Heart right ventricle (tissue), 16 donors: Measurements from ENCODE around the gene CDO1. TPM values are rescaled to one million over a fixed set of nuclear protein-coding genes. Genes with fewer than 3 reads are reported as not detected.
A peak's percentile ranks its signal among the peaks of the same experiment; 100 is the strongest.

ENCODE experiments used
- ATAC-seq, 8 donors: fragments of 200-7000 bp; cut with Tn5 transposase; one replicate each; pipeline ENCODE4 v1.9.1; 2020; ENCODE audit warnings: mild to moderate bottlenecking in 8 of 8, moderate library complexity in 8 of 8, moderate number of reproducible peaks in 1 of 8
- DNase-seq, 2 donors: peaks; one replicate each; pipeline ENCODE4 v3.0.0-alpha.2; 2020
- H3K27ac ChIP-seq, 10 donors: fragments of 200-600 bp; sonication (generic) in 2 of 10; one replicate each; pipeline versions ENCODE4 v1.5.0 to v1.8.0; 2020 to 2022; ENCODE audit warnings: mild to moderate bottlenecking in 3 of 10
- H3K27me3 ChIP-seq, 7 donors: fragments of 200-600 bp; one replicate each; pipeline ENCODE4 v1.8.0; 2021 to 2022; ENCODE audit warnings: mild to moderate bottlenecking in 2 of 7
- H3K36me3 ChIP-seq, 9 donors: fragments of 200-600 bp; sonication (generic) in 1 of 9; one replicate each; pipeline versions ENCODE4 v1.5.0 to v1.8.0; 2020 to 2022; ENCODE audit warnings: mild to moderate bottlenecking in 2 of 9
- H3K4me1 ChIP-seq, 9 donors: fragments of 200-600 bp; sonication (generic) in 1 of 9; one replicate each; pipeline versions ENCODE4 v1.5.0 to v1.8.0; 2020 to 2022; ENCODE audit warnings: mild to moderate bottlenecking in 4 of 9
- H3K4me3 ChIP-seq, 10 donors: fragments of 200-600 bp; sonication (generic) in 2 of 10; one replicate each; pipeline versions ENCODE4 v1.5.0 to v1.8.0; 2020 to 2022; ENCODE audit warnings: mild to moderate bottlenecking in 7 of 10, moderate library complexity in 2 of 10
- H3K9me3 ChIP-seq, 11 donors: fragments of 200-600 bp in 10 of 11; sonication (generic) in 2 of 11; one replicate each; pipeline versions ENCODE4 v1.5.0 to v1.8.0; 2013 to 2022; ENCODE audit warnings: mild to moderate bottlenecking in 2 of 11, control low read depth in 1 of 11, moderate library complexity in 1 of 11
- WGBS, 2 donors: extraction: QIAGEN DNeasy Blood & Tissue Kit; methylation state at CpG; one replicate each; pipeline ENCODE4 v1.1.7; 2013; ENCODE audit warnings: inconsistent platforms in 1 of 2; 5-methylcytosine and 5-hydroxymethylcytosine counted together
- intact Hi-C, 10 donors: fragments of 100-400 bp; cut with DNase I; formaldehyde crosslinking; loops; one replicate each; pipeline versions ENCODE4 v1.11.1 to v1.14.2; 2022
- polyA plus RNA-seq, 2 donors: library from polyadenylated mRNA; stranded (reverse); fragments of 200-250 nt; gene quantifications; one replicate each; pipeline ENCODE4 v1.2.3, GENCODE V29; 2013
- total RNA-seq, 10 donors: library from RNA; stranded (reverse); fragmentation: NEBNext Ultra II Directional in 3 of 10; extraction: Animal tissue kit (Norgen Biotek cat#: 25700) in 3 of 10; gene quantifications; one replicate each; pipeline versions ENCODE4 v1.2.1 to v1.2.4, GENCODE V29; 2021 to 2023
- TF ChIP-seq, protein P1 (sequence below), 9 donors: fragments of 200-600 bp; sonication (generic) in 2 of 9; IDR thresholded peaks; one replicate each; pipeline versions ENCODE4 v1.5.0 to v1.8.0; 2021 to 2022; ENCODE audit warnings: antibody characterized with exemption in 9 of 9, mild to moderate bottlenecking in 5 of 9, moderate library complexity in 1 of 9
- donor health status: Arrhythmogenic right ventricular cardiomyopathy.
- donor health status: ischemic (EF 13 %, LVEDD 7.1; RV severe dilation, severe dysfunction).
- donor health status: healthy with polysubstance abuse.
- donor health status: DM: no; HTN: yes; CAD: no.
- donor health status: DM: no; HTN: no; CAD: no.
- donor health status: ischemic (EF 25% LVEDD 6.9; RV normal size, moderate dysfunction).
- donor health status: ischemic (EF 25% LVEDD 5.7; RV mildly dilated, moderate dysfunction).
- donor health status: healthy.
- donor health status: DM: yes; HTN: yes; CAD: no.
- donor health status: Ischemic cardiomyopathy.
- donor health status: ischemic (EF 35%, LVEDD 5.7; RV mildly dilated, moderate dysfunction).
- donor health status: nonischemic (EF 11% LVEDD 7.7; RV severe dilation, severe dysfunction).
- donor health status: DM: yes; HTN: yes; CAD: no.
- donor health status: PGD.
- donor health status: ischemic (EF 29% LVEDD 5.4; RV normal size, mild dysfunction).
- donor health status: nonischemic (EF 23%, LVEDD 6.1; RV moderate dilation, normal function).

Gene CDO1
- total and polyA plus RNA-seq, 12 donors, result 2.3 to 14.8 (median 5.0) TPM

DNA sequence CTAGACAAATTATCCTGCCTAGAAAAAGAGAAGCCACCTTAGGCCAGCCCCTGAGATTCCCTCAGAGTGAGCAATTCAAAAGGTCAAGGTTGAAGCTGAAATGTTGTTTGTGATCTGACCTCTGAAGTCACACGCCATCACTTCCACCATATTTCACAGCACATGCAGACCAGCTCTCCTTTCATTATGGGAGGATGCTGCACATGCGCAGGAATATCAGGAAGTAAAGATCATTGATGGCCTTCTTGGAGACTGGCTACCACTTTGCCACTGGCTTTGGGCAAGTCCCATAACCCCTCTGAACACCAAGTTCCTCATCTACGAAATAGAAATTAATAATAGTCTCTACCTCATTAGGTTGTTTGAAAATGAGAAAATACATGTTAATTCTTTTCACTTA, 39.5 kb downstream of the CDO1 start:
- WGBS, 2 donors, result 90 to 97% methylated on average over 3 of the region's 3 CpGs
- Histone ChIP-seq H3K27ac (no peak overlapping the region), H3K27me3 (no peaks in the 10 kb centered on the region), H3K4me1 (peaks cover 0 to 20% (median 10%) of the 10 kb centered on the region in 9 donors), H3K4me3 (no peak overlapping the region), H3K9me3 (no peaks in the 10 kb centered on the region), H3K36me3 (no peaks in the 10 kb centered on the region)
- ATAC-seq (no peak), DNase-seq (no peak)
- intact Hi-C loops, result no loop called here
- TF ChIP-seq, protein P1, sequence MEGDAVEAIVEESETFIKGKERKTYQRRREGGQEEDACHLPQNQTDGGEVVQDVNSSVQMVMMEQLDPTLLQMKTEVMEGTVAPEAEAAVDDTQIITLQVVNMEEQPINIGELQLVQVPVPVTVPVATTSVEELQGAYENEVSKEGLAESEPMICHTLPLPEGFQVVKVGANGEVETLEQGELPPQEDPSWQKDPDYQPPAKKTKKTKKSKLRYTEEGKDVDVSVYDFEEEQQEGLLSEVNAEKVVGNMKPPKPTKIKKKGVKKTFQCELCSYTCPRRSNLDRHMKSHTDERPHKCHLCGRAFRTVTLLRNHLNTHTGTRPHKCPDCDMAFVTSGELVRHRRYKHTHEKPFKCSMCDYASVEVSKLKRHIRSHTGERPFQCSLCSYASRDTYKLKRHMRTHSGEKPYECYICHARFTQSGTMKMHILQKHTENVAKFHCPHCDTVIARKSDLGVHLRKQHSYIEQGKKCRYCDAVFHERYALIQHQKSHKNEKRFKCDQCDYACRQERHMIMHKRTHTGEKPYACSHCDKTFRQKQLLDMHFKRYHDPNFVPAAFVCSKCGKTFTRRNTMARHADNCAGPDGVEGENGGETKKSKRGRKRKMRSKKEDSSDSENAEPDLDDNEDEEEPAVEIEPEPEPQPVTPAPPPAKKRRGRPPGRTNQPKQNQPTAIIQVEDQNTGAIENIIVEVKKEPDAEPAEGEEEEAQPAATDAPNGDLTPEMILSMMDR (IDR thresholded peaks at IDR 0.05), result no peak

DNA sequence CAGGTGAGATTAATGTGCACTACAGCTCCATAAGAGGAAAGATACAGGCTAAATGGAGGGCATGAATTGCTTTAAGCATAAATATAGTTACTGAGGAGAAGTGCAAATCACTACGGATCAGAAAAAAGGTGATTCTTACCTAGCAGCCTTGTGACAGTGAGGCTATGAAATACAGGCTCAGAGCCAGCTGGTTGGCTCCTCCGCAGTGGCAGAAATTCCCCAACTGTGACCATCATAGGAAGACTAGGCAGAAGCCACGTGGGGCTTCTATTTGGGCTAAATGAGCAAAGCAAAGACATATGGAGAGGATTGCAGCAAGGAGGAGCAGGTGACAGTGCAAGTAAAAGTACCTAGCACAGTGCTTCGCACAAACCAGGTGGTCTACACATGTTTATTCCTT, 40.5 kb downstream of the CDO1 start:
- intact Hi-C loops, result no loop called here
- 86 to 88% methylated on average over 4 of the region's 4 CpGs for WGBS, 2 donors
- DNase-seq, result no peak

DNA sequence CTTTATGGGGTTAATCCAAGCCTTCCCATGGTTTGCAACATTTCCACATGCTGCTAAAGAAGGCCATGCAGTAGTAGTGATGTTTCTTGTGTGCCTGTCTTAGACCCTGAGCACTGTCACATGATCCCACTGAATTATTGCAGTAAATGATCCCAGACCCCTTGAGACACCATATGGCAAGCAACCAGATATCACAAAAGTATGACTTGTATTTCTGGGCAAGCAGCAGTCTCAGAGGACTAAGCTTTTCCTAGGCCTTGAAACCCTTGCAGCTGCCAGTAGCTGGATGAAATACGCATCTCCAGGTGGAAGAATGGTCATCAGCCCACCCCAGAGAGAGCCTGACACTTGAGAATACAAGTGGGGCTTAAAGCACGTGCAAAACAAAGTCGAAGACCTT, 41.8 kb downstream of the CDO1 start:
- Histone ChIP-seq H3K36me3 (no peaks in the 10 kb centered on the region), H3K4me3 (no peak overlapping the region), H3K4me1 (peaks cover 0 to 31% (median 14%) of the 10 kb centered on the region in 9 donors), H3K27me3 (no peaks in the 10 kb centered on the region), H3K9me3 (no peaks in the 10 kb centered on the region), H3K27ac (no peak overlapping the region)
- intact Hi-C loops, result no loop called here
- TF ChIP-seq, protein P1 (IDR thresholded peaks at IDR 0.05), result no peak
- WGBS, 2 donors, result 70 to 71% methylated on average over 3 of the region's 3 CpGs
- ATAC-seq, result peak; percentile 64 to 83 (median 74)
- peak in 1 of 2 donors; percentile 71 for DNase-seq

More for the DNA sequence above, 40.5 kb downstream of the CDO1 start:
- no peak for ATAC-seq
- H3K36me3 ChIP-seq, result no peaks in the 10 kb centered on the region
- TF ChIP-seq, protein P1 (IDR thresholded peaks at IDR 0.05), result no peak
- peaks cover 0 to 30% (median 14%) of the 10 kb centered on the region in 9 donors for H3K4me1 ChIP-seq
- no peaks in the 10 kb centered on the region for H3K9me3 ChIP-seq
- no peak overlapping the region for H3K27ac ChIP-seq
- no peak overlapping the region for H3K4me3 ChIP-seq
- H3K27me3 ChIP-seq, result no peaks in the 10 kb centered on the region

DNA sequence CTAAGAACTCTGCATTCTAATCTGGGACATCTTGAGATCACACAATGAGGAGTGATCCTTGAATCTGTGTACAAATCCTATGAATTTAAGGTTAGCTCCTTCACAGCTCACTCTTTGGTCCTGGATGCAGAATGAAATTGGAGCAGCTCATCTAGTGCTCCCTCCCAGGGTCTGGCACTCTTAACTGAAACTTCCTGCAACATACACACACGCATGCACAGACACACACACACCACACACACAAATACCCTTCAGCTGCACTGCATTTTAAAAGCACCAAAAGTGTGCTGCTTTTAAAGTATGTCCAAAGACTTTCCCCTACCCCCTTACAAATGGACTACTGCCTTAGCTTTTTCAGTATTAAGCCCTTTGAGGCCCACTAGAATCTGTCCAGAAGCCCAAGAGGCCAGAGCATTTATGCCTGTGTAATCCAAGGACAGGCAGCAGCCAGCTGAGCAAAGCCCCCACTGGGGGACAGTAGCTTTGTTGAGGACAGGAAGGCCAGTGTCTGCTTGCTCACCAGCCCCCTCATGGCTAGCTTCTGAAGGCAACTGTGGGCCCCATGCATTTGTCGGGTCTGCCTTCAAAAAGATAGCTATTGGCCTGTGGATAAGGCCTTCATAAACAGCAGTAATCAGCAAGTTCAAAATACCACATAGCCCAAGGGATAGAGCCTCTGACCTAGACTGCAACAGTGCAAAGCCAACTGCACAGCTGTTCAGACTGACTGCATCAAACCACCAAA, 43.6 kb downstream of the CDO1 start:
- WGBS, 2 donors, result 47 to 51% methylated on average over 2 of the region's 2 CpGs
- ATAC-seq (peak in 7 of 8 donors; percentile 66 to 87 (median 79)), DNase-seq (peak in 1 of 2 donors; percentile 44)
- peak overlapping the region in 6 of 10 donors; percentile 8 to 50 (median 25) for H3K27ac ChIP-seq
- peaks cover 0 to 31% (median 14%) of the 10 kb centered on the region in 9 donors for H3K4me1 ChIP-seq
- no peaks in the 10 kb centered on the region for H3K36me3 ChIP-seq
- no peaks in the 10 kb centered on the region for H3K27me3 ChIP-seq
- intact Hi-C loops, result no loop called here
- no peaks in the 10 kb centered on the region for H3K9me3 ChIP-seq
- no peak overlapping the region for H3K4me3 ChIP-seq
- TF ChIP-seq, protein P1 (IDR thresholded peaks at IDR 0.05), result no peak
